DOHH2 (cell line): ENCODE measurements around the gene MRAP2.
"Not testable (repeated sequence)": the region's sequence is repeated elsewhere in the genome, so short reads cannot be mapped to it uniquely, and the experiment has no call there.

Experiments used
- H3F3A ChIP-seq: fragments of 200-600 bp; sonication (generic), shearing (Covaris generic); 2 replicates; pipeline ENCODE4 v1.6.0; 2016; ENCODE audit warnings: antibody characterized with exemption, mild to moderate bottlenecking; ENCODE audit not compliant: control insufficient read depth, insufficient read depth
- H3K27ac ChIP-seq: fragments of 200-600 bp; sonication (generic); 2 replicates; pipeline ENCODE4 v1.5.1; 2014; ENCODE audit warnings: low read depth, mild to moderate bottlenecking, low read length, moderate library complexity
- H3K27me3 ChIP-seq: fragments of 200-600 bp; sonication (generic); 2 replicates; pipeline ENCODE4 v1.6.1; 2014; ENCODE audit warnings: mild to moderate bottlenecking, low read length, mixed read lengths; ENCODE audit not compliant: control insufficient read depth
- H3K36me3 ChIP-seq: fragments of 200-600 bp; sonication (generic); 2 replicates; pipeline ENCODE4 v1.6.1; 2014; ENCODE audit warnings: mild to moderate bottlenecking, low read length, moderate library complexity, mixed read lengths; ENCODE audit not compliant: control insufficient read depth
- H3K4me1 ChIP-seq: fragments of 200-600 bp; sonication (generic); 2 replicates; pipeline ENCODE4 v1.6.1; 2014; ENCODE audit warnings: mild to moderate bottlenecking, low read length, mixed read lengths; ENCODE audit not compliant: control insufficient read depth
- H3K4me2 ChIP-seq: fragments of 200-600 bp; sonication (generic); 2 replicates; pipeline ENCODE4 v1.6.0; 2014; ENCODE audit warnings: mild to moderate bottlenecking, low read length, moderate library complexity
- H3K4me3 ChIP-seq: fragments of 200-600 bp; sonication (generic); 2 replicates; pipeline ENCODE4 v1.5.1; 2014; ENCODE audit warnings: mild to moderate bottlenecking, low read length, mixed read lengths
- H3K79me2 ChIP-seq: fragments of 200-600 bp; sonication (generic); 2 replicates; pipeline ENCODE4 v1.6.1; 2014; ENCODE audit warnings: mild to moderate bottlenecking, low read length, mixed read lengths; ENCODE audit not compliant: control insufficient read depth
- H3K9me2 ChIP-seq: fragments of 200-600 bp; sonication (generic); replicated peaks from 2 replicates; pipeline ENCODE4 v1.6.1; 2014; ENCODE audit warnings: mild to moderate bottlenecking, low read length, mixed read lengths; ENCODE audit not compliant: control insufficient read depth
- H3K9me3 ChIP-seq: fragments of 200-600 bp; sonication (generic); 2 replicates; pipeline ENCODE4 v1.6.1; 2014; ENCODE audit warnings: antibody characterized with exemption, low read length, mixed read lengths; ENCODE audit not compliant: control insufficient read depth, insufficient read depth
- H4K20me1 ChIP-seq: fragments of 200-600 bp; sonication (generic); 2 replicates; pipeline ENCODE4 v1.6.0; 2014; ENCODE audit warnings: low read depth, mild to moderate bottlenecking, antibody characterized with exemption, low read length, moderate library complexity; ENCODE audit not compliant: control insufficient read depth, insufficient read depth
- EZH2phosphoT487 ChIP-seq: fragments of 200-600 bp; sonication (generic); IDR thresholded peaks from 2 replicates; pipeline ENCODE4 v1.6.1; 2017; ENCODE audit warnings: borderline replicate concordance, mild to moderate bottlenecking, antibody characterized with exemption, low read length, moderate library complexity, mixed read lengths
- TF ChIP-seq, protein P1 (sequence below): fragments of 200-600 bp; sonication (generic); IDR thresholded peaks from one replicate; pipeline ENCODE4 v1.5.1; 2014; ENCODE audit warnings: antibody characterized with exemption, mild to moderate bottlenecking, low read depth, low read length; ENCODE audit not compliant: poor library complexity, severe bottlenecking

MRAP2 gene

DNA sequence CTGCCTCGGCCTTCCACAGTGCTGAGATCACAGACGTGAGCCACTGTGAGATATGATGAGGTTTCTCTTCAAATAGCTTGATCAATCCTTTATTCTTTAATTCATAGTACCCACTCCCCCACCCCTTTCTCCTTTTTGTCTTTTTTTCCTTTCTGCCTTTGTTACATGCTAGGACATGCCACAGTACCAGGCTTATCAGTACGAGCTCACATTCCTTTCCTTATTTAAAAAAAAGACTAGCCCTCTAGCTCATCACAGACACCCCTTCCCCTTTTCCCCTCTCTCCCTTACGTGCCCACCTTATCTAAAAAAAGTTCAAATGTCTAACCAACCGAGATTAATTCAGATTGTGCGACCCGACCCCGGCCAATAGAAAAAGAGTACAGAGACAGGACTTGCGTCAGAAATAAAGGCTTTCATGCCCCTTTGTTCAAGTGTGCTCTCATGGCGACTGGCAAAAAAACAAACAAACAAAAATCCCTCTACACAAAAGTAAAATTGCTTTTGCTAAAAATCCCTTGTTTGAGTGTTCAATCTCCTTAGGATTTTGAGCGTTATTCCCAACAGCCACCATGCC lies 49.2 kb downstream of the MRAP2 start:
- H4K20me1 ChIP-seq = no peaks in the 10 kb centered on the region
- H3K4me3 ChIP-seq = no peak overlapping the region
- H3K36me3 ChIP-seq = no peaks in the 10 kb centered on the region
- H3K27ac ChIP-seq = no peak overlapping the region
- no peaks in the 10 kb centered on the region for H3F3A ChIP-seq
- H3K79me2 ChIP-seq = no peaks in the 10 kb centered on the region
- 0 out of 2 replicates have a peak, but pooled peaks cover 2% of the 10 kb centered on the region for H3K27me3 ChIP-seq
- H3K9me3 ChIP-seq = no peaks in the 10 kb centered on the region
- H3K4me2 ChIP-seq = no peak overlapping the region
- H3K9me2 ChIP-seq = no peaks in the 10 kb centered on the region
- H3K4me1 ChIP-seq = no peaks in the 10 kb centered on the region
- TF ChIP-seq, protein P1, sequence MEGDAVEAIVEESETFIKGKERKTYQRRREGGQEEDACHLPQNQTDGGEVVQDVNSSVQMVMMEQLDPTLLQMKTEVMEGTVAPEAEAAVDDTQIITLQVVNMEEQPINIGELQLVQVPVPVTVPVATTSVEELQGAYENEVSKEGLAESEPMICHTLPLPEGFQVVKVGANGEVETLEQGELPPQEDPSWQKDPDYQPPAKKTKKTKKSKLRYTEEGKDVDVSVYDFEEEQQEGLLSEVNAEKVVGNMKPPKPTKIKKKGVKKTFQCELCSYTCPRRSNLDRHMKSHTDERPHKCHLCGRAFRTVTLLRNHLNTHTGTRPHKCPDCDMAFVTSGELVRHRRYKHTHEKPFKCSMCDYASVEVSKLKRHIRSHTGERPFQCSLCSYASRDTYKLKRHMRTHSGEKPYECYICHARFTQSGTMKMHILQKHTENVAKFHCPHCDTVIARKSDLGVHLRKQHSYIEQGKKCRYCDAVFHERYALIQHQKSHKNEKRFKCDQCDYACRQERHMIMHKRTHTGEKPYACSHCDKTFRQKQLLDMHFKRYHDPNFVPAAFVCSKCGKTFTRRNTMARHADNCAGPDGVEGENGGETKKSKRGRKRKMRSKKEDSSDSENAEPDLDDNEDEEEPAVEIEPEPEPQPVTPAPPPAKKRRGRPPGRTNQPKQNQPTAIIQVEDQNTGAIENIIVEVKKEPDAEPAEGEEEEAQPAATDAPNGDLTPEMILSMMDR = no peak

DNA sequence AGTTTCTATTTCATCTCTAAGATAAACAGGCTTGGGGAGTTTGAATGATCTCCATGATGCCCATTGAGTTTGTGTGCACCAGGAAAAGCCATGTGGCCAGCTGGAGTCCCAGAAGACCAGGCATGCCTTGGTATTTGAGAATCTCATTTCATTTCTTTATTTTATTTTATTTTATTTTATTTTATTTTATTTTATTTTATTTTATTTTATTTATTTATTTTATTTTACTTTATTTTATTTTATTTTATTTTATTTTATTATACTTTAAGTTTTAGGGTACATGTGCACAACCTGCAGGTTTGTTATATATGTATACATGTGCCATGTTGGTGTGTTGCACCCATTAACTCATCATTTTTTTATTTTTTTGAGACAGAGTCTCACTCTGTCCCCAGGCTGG lies 51.1 kb downstream of the MRAP2 start:
- not testable (repeated sequence) for H3K4me3 ChIP-seq, H3K9me3 ChIP-seq, H3K36me3 ChIP-seq, H4K20me1 ChIP-seq, H3K79me2 ChIP-seq, H3K4me1 ChIP-seq, H3K4me2 ChIP-seq, H3F3A ChIP-seq, H3K27me3 ChIP-seq, H3K9me2 ChIP-seq, H3K27ac ChIP-seq

DNA sequence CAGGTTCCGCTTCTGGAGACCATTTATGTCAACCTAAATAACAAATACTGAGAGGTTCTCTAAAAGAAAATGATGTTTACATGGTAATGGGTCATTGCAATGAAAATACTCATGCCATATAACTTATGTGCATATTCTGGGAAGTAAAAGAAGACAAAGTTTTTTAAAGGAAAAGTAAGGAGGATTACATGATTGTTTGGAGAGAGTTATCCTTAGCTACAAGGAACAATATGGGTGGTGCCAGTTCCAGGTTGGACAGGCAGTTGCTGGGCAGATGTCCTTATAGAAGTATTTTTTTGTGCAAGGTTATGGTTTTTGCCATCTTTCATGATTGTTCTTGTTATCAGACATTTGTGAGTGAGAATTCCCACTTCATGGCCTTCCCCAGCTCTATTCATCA lies 52.5 kb downstream of the MRAP2 start:
- H3K27me3 ChIP-seq = 0 out of 2 replicates have a peak, but pooled peaks cover 2% of the 10 kb centered on the region

DNA sequence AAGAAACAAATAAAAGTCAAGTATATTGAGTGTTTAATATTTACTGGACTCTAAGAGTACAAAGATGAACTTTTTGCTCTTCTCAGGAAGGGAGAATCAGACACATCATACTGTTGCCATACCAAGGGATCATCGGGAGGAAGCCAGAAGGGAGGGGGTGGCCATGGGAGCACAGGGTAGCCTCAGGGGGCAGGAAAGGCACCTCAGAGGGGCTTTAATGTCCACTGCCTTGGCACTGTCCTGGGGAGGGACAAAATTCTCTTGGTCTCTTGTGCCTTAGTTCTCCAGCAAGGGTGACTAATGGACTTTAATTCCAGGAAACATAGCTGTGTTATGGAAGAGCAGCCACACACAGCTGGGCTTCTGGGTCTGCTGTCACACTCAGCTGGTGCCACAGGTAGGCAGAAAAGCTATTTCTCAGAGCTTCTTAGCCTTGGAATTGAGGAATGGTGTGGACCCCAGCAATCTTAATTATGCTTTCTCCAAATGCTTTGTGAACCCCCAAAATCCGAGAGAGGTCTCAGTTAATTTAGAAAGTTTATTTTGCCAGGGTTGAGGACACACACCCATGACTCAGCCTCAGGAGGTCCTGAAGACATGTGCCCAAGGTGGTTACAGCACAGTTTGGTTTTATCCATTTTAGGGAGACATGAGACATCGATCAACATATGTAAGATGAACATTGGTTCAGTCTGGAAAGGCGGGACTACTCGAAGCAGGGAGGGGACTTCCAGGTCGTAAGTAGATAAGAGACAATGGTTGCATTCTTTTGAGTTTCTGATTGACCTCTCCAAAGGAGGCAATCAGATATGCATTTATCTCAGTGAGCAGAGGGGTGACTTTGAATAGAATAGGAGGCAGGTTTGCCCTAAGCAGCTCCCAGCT lies 53.2 kb downstream of the MRAP2 start:
- Histone ChIP-seq H3K79me2 (no peaks in the 10 kb centered on the region), H3K36me3 (no peaks in the 10 kb centered on the region), H3K27ac (no peak overlapping the region), H3K4me1 (no peaks in the 10 kb centered on the region), H3K4me3 (no peak overlapping the region), H3F3A (no peaks in the 10 kb centered on the region), H3K9me3 (no peaks in the 10 kb centered on the region), H4K20me1 (no peaks in the 10 kb centered on the region), H3K4me2 (no peak overlapping the region), H3K27me3 (0 out of 2 replicates have a peak, but pooled peaks cover 2% of the 10 kb centered on the region), H3K9me2 (no peaks in the 10 kb centered on the region)
- TF ChIP-seq, protein P1 = no peak
- no peak for TF ChIP-seq EZH2phosphoT487

More for the DNA sequence above, 52.5 kb downstream of the MRAP2 start:
- Histone ChIP-seq H3F3A (no peaks in the 10 kb centered on the region), H3K79me2 (no peaks in the 10 kb centered on the region), H3K27ac (no peak overlapping the region), H3K9me2 (no peaks in the 10 kb centered on the region), H3K36me3 (no peaks in the 10 kb centered on the region), H4K20me1 (no peaks in the 10 kb centered on the region), H3K9me3 (no peaks in the 10 kb centered on the region), H3K4me3 (no peak overlapping the region), H3K4me2 (no peak overlapping the region), H3K4me1 (no peaks in the 10 kb centered on the region)
- TF ChIP-seq, protein P1 = no peak
- TF ChIP-seq EZH2phosphoT487 = no peak
